ENCODE data around the gene LAG3.
A peak's percentile ranks its signal among the peaks of the same experiment; 100 is the strongest.

Gene LAG3

DNA sequence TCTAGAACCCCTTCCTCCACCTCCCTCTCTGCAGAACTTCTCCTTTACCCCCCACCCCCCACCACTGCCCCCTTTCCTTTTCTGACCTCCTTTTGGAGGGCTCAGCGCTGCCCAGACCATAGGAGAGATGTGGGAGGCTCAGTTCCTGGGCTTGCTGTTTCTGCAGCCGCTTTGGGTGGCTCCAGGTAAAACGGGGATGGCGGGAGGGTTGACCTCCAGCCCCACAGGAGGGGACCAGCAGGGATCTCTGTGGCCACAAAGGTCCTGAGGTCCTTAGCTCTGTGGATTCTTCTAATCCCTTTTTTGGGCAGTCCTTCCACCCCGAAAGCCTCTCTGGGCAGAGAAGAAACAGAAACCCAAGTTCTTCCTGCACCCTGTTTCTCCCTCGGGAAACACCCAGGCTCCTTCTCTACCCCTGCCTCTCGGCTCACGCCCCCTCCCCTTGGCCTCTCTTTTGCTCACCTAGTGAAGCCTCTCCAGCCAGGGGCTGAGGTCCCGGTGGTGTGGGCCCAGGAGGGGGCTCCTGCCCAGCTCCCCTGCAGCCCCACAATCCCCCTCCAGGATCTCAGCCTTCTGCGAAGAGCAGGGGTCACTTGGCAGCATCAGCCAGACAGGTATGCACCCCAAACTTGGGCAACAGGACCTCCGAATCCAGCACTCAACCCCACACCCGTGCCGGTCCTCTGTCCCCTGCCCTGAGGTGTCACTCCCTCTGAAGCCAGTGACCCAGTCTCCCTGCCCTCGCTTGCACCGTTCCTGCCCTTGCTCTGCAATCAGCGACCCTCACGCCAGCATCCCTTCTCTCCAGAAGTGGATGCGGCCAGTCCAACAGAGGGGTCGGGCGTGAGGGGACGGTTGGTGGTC, 638 bp downstream of the LAG3 start:
- no peak for DNase-seq (ENCODE audit: low read depth in 2 of 2)

DNA sequence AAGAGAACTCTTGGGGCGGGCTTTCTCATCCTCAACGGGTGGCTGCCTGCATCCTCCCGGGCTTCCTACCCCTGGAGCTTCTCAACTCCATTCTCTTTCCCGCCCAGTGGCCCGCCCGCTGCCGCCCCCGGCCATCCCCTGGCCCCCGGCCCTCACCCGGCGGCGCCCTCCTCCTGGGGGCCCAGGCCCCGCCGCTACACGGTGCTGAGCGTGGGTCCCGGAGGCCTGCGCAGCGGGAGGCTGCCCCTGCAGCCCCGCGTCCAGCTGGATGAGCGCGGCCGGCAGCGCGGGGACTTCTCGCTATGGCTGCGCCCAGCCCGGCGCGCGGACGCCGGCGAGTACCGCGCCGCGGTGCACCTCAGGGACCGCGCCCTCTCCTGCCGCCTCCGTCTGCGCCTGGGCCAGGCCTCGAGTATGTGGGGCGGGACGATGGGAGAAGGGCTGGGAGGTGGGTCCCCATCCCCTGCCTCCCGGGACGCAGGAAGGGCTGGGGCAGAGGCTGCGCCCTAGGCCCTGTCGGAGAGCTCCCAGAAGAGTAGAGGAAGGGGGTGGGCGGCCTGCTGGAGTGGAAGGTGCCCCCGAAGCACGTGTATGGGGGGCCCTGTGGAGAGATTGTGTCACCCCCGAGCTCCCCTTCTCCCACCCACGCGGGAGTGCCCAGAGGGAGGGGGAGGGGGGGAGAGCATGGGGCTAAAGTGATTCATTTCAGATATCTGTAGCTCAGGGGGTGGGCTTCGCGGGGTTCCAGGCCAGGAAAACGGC, 1.5 kb downstream of the LAG3 start:
- peak; percentile 73 to 78 for DNase-seq (ENCODE audit: low read depth in 2 of 2)

DNA sequence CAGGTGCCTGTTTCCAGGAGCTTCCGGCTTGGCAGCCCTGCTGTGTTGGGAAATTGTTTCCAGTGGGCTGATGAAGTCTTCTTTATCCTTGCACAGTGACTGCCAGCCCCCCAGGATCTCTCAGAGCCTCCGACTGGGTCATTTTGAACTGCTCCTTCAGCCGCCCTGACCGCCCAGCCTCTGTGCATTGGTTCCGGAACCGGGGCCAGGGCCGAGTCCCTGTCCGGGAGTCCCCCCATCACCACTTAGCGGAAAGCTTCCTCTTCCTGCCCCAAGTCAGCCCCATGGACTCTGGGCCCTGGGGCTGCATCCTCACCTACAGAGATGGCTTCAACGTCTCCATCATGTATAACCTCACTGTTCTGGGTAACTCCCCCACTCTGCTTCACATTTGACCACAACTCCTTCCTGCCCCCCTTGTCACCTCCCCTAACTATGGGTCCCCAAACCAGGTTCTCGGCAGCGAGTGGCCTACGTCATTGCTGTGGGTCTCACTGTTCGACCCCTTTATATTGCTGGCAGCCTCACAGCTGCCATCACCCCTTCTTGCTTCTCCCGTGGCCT, 2.3 kb downstream of the LAG3 start:
- peak in 1 of 2 donors; percentile 27 for DNase-seq (ENCODE audit: low read depth in 2 of 2)

DNA sequence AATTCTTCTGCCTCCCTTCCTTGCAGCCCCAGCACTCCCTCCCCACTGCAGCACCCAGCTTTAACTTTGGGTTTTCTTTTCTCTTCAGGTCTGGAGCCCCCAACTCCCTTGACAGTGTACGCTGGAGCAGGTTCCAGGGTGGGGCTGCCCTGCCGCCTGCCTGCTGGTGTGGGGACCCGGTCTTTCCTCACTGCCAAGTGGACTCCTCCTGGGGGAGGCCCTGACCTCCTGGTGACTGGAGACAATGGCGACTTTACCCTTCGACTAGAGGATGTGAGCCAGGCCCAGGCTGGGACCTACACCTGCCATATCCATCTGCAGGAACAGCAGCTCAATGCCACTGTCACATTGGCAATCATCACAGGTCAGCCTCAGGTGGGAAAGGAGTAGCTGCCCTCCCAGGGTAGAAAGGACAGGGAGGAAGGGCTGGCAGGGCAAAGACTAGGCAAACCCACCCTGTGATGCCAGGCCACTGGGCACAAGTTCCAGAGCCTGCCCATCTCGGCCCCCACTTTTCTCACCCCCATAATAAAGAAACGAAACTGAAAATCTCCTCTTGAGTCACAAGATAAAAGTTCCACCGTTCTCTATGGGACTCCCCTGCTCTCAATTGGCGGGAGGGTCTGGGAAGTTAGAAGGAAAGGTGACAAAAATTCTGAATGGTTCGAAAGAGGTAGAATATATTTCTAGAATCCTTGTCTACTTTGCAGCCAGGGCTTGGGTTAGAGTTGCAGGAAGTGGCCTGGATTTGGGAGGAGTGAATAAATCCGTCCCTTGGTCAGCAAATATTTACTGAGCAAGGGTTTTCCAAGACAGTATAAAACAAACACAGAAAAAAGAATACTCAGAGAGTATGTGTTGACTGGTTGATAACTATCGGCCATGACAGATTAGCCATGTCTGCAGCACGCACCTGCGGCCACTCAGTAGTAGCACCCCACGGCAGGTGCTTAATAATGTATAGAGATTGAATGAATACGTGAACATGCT, 3.2 kb downstream of the LAG3 start:
- no peak for DNase-seq (ENCODE audit: low read depth in 2 of 2)

DNA sequence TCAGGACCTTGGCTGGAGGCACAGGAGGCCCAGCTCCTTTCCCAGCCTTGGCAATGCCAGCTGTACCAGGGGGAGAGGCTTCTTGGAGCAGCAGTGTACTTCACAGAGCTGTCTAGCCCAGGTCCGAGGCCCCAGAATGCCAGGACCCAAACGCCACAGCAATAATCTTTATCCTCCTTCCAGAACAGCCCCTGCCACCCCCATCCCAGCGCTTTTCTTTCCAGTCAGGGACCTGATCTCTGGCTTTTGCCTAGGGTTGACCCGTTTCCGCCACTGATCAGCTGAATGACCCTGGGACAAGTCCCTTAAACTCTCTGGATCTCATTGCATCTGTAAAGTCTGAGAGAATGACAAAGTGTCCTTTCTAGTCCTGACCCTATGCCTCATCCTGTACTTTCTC, 5.1 kb downstream of the LAG3 start:
- no peak for DNase-seq (ENCODE audit: low read depth in 2 of 2)

DNA sequence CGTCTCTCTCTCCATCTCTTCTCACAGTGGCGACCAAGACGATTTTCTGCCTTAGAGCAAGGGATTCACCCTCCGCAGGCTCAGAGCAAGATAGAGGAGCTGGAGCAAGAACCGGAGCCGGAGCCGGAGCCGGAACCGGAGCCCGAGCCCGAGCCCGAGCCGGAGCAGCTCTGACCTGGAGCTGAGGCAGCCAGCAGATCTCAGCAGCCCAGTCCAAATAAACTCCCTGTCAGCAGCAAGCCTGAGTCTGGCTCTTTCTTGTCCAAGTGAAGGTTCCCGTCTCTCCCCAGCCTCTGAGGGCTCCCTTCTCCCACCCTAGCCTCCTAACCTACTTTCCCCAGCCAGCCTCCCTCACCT, 5.9 kb downstream of the LAG3 start:
- no peak for DNase-seq (ENCODE audit: low read depth in 2 of 2)

DNA sequence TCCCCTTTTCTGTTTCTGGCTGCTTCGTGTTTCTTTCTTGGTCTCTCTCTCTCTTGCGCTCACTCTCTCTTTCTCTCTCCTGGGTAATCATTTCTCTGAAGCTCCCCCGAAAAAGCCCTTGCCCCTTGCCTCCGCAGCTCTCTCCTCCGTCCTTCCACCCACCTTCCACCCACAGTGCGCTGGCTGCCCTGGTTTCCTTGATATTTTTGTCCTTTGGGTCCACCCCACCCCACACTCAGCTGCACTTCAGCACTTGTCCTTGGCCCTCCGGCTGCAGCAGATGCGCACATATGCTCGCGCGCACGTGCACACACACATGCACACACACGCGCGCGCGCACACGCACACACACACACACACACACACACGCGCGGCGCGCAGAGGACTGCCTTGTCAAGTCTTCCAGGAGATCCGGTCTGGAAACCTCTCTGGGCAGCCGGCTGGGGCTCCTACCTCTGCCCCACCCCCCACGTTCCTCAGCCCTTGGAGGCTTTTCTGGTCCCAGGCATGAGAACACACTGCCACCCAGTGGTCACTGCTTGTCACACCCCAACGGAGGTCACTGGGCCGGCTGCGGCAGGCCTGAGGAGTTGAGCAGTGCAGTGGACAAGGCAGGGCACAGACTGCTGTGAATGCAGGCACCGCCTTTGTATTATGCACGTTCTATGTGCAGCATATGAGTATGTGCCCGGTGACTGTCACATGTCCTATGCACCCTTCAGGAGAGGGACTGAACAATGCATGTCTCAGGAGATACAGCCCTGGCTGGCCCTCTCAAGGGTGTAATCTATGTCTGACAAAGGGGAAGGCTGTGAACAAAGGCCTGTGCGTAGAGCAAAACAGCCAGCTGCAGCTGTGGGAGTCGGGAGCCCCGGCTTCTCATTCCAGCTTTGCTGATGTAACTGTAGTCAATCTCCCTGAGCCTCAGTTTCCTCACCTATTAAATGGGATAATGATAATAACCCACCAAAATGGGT, 6.5 kb downstream of the LAG3 start:
- DNase-seq (ENCODE audit: low read depth in 2 of 2): peak; percentile 64 to 75

DNA sequence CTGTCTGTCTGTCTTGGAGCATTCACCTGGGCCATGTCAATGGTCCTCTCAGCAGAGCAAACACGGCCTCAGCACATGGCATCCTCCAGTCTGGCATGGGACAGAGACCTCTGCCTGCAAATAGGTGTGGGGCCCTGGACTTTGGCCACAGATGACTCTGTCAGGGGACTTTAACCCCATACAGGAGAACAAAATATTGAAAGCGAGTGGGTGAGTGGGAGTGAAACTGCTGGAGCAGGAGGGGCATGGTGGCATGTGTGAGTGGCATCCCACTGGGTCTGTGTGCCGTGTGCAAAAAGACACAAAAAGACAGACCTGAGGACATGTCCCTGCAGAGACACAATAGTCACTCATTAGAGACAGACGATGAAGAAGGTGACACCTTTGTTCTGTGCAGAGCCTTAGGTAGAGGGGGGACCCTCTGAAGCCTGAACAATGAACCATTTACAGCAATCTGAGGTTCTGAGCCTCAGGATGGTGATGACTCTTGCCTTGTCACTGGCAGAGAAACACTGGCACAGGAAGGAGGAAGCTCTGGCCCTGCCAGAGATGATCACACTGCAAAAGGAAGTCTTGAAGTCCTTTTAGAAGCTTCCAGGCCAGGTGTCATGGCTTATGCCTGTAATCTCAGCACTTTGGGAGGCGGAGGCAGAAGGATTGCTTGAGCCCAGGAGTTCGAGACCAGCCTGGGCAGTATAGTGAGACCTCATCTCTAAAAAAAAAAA, 7.5 kb downstream of the LAG3 start:
- DNase-seq (ENCODE audit: low read depth in 2 of 2): no peak

DNA sequence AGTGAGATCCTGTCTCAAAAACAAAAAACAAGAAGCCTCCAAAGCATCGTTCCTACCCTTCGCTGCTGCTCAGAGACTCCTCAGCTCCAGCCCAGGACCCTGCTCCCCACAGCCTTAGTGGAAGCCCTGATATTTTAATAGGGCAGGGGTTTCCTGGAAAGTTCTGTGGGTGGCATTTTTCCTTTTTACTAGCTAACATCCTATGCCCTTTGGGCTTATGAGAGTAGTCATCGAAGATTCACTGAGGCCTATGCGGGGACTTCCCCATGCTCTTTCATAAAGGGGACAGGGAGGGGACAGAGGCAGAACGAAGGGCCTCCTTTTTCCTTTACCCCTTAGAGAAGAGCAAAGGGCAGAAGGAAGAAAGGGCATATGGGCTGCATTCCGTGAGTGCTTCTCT, 8.3 kb downstream of the LAG3 start:
- DNase-seq (ENCODE audit: low read depth in 2 of 2): no peak

DNA sequence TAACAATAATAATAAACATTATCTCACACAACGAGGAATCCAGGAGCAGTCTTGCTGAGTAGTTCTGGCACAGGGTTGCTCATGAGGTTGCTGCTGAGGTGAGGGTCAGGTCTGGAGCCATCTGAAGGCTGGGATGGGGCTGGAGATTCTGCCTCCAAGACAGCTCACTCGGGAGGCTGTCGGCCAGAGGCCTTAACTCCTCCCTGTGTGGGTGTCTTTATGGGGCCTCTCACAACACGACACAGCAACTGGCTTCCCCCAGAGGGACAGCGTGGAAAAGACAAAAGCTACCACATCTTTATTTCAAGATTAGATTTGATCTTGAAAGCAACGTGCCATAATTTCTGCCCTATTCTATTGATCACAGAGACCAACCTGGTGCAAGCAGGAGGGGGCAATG, 9.8 kb downstream of the LAG3 start:
- DNase-seq (ENCODE audit: low read depth in 2 of 2): no peak

DNA sequence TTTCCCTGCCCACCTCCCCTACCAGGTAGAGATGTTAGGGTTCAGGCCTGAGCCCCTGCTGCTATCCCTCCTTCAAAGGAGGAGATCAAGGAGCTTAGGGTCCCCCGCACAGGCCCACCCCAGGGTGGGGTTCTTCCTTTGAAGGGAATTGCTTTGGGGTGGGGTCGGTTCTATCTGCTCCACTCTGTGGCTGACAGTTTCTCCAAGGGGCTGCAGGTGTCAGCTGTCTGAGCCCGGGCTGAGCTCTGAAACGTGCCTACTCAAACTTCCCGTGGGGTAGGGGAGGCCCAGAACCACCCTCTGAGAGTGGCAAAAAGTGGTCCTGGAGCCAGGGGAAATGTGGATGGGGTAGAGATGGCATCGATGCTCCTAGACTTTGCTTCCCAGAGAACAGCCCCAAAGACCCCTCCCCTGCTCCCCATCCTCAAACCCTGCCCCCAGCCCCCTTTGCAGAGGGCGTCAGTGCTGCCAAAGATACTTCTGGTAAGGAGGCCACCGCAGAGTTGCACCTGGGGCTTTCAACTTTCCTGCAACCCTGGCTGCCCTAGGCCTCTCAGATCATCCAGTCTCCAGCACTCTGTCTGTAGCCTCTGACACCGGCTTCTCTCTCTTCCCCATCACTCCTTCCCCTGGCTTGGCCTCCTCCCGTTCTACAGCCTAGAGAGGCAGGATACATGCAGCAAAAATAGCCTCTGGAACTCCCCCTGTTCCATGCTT, 10.7 kb downstream of the LAG3 start:
- DNase-seq (ENCODE audit: low read depth in 2 of 2): no peak

DNA sequence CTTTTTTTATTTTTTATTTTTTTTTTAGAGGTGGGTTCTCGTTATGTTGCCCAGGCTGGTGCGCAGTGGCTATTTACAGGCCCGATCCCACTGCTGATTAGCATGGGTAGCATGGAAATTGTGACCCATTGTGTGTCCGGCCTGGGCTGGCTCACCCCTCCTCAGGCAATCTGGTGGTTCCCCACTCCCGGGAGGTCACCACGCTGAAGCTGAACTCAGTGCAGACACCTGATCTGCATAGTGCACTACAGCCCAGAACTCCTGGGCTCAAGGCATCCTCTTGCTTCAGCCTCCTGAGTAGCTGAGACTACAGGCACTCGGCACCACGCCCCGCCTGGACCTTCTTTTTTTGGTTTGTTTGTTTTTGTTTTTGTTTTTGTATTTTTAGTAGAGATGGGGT, 11.5 kb downstream of the LAG3 start:
- no peak for DNase-seq (ENCODE audit: low read depth in 2 of 2)

DNA sequence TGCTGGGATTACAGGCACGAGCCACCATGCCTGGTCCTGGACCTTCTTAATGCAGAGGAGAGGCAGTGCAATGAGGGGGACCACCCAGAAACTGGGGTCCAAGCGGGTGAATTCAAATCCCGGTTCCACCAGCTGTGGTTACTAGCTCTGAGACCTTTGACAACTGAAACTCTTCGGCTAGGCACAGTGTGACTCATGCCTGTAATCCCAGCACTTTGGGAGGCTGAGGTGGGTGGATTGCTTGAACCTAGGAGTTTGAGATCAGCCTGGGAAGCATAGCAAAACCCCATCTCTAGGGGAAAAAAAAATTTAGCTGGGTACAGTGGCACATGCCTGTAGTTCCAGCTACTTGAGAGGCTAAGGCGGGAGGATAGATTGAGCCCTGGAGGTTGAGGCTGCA, 12.0 kb downstream of the LAG3 start:
- DNase-seq (ENCODE audit: low read depth in 2 of 2): no peak

DNA sequence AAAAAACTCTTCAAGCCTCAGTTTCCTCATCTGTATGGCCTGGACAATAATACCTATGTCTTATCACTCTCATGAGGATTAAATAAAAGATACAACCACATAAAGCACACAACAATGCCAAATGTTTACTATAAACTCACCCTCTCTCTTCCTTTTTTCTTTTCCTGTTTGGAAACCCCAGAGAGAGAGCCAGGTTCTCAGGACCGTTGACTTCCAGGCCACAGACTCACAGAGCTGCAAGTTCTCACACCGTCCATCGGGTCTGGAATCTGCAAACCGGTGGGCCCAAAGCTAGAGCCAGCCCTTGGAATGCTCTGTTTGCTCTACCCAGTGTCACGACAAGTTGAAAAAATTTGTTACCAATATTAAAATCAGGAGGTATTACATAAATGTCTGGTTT, 12.4 kb downstream of the LAG3 start:
- no peak for DNase-seq (ENCODE audit: low read depth in 2 of 2)

DNA sequence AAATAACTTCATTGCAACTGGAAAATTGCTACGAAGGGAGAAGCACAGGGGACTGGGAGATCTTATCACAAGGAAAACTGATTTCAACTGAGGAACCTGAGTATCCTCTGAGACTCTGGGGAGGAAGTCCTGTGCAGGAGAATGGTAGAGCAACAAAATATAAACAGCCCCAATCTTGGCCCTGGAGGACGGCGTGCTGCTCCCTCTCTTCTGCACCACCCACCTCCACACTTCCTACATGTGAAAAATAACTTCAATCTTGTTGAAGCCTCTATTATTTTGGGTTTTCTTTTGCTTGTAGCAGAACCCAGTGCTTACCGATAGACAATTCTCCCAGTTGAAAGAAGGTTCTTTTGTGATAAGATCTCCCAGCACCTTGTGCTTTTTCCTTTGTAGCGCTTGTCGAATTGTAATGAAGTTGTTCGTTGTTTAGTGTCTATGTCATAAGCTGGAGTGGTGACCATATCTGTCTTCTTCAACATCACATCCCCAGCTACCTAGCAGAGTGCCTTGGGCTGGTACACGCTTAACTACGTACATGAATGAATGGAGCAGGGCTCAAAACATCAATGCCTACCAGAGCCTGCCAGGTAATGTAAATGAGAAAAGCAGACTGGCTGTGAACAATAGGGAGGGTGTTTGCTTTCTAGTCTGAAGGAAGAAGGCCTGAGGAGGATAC, 14.2 kb downstream of the LAG3 start:
- no peak for DNase-seq (ENCODE audit: low read depth in 2 of 2)

DNA sequence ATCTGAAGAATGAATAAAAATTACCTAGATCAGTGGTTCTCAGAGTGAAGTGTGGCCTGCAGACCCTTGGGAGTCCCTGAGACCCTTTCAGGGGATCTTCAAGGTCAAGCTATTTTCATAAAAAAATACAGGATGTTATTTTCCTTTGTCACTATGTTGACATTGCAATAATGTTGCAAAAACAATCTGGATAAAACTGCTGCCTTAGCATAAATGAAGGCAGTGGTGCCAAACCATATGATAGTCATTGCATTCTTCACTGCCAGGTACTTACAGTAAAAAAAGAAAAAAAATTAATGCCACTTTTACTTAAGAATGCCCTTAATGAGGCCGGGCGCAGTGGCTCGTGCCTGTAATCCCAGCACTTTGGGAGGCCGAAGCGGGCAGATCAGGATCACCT, 15.0 kb downstream of the LAG3 start:
- no peak for DNase-seq (ENCODE audit: low read depth in 2 of 2)

DNA sequence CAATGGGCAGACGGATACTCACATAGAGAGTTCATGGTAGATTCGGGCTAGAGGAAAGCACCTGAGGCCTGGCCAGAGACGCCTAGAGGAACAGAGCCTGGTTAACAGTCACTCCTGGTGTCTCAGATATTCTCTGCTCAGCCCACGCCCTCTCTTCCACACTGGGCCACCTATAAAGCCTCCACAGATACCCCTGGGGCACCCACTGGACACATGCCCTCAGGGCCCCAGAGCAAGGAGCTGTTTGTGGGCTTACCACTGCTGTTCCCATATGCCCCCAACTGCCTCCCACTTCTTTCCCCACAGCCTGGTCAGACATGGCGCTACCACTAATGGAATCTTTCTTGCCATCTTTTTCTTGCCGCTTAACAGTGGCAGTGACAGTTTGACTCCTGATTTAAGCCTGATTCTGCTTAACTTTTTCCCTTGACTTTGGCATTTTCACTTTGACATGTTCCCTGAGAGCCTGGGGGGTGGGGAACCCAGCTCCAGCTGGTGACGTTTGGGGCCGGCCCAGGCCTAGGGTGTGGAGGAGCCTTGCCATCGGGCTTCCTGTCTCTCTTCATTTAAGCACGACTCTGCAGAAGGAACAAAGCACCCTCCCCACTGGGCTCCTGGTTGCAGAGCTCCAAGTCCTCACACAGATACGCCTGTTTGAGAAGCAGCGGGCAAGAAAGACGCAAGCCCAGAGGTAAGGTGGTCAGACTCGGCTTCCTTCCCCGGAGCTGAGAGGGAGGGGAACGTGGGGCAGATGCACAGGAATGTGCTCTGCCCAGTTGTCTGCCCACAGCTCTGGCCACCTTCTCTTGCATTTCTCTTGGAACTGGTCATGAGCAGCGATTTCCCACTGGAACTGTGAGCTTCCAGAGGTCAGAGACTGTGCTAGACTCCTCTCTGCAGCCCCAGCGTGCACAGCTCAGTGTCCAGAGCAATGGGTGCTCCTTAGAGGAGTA, 16.9 kb downstream of the LAG3 start, which contains the start of gene CD4:
Gene CD4, plus strand, starts transcription at position 557 of the 953 bp plus-strand sequence. CDS start 10,611 bp downstream, outside the sequence.
- no peak for DNase-seq (ENCODE audit: low read depth in 2 of 2)
